ENCODE measurements around the gene GNAO1. TPM values are rescaled to one million over a fixed set of nuclear protein-coding genes. Genes with fewer than 3 reads are reported as not detected.

Gene GNAO1
- total RNA-seq, 1 experiment from 2014 or later: not detected

DNA sequence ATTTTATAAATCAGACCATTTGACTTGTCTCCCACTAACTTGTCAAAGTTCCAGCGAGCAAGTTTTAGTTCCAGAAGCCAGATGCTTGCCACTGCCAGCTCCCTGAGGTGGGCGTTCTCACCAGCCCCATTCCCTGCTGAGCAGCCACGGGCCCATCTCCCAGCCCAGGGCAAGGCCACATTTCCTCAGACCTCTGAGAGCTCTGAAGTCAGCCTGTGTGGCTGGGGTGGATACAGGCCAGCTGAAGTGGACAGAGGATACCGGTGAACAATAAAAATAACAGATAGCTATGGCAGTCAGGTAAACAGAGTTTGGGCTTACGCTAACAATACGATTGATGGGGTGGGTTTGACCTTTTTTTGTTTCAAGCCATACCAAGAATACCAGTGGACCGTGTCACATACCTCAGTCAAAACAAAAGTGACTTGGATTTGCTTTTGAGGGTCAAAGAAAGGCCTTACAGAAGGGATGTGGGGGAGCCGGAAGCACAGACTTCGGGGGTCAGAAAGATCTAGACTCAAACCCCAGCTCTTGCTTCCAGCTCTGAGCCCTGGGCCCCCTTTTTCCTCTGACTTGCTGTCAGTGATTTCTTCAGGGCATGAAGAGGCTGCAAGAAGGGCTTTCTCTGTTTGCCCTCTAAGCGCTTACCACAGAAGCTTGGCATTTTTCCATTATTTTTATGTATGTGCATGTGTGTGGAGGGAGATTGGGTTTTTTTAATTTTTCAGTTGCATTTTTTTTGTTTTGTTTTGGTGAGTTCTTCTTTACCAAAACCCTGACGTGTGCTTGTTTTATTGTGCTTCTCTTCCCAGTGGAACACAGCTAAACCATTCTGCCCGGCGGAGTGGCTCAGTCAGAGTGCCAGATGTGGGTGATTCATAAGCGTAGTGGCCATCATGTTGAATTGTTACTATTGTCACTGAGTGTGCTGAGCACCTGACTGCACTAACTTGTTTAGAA, 109.9 kb downstream of the GNAO1 start:
- in situ Hi-C loops (cut with HindIII; ENCODE audit: low sequenced_read_pairs): no loop called here

DNA sequence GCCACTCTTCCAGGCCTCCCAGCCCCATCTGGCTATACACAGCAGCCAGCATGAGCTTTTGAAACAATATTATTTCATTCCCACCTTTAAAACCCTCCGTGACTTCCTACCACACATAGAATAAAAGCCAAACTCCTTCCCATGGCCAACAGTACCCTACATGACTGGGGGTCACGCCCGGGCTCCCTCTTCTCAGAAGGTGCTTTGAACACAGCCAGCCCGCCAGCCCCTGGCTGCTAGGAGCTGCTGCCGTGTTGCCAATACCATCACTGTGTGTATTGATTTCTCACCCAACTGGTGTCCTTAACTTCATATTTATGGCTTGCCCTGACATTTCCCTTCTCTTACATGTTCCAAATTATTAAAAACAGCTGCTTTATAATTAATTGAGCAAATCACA, 111.2 kb downstream of the GNAO1 start:
- DNase-seq (ENCODE audit: low spot score): no peak
- in situ Hi-C loops (cut with HindIII; ENCODE audit: low sequenced_read_pairs): no loop called here

More for the DNA sequence above, 109.9 kb downstream of the GNAO1 start:
- no peak for DNase-seq (ENCODE audit: low spot score)

DNA sequence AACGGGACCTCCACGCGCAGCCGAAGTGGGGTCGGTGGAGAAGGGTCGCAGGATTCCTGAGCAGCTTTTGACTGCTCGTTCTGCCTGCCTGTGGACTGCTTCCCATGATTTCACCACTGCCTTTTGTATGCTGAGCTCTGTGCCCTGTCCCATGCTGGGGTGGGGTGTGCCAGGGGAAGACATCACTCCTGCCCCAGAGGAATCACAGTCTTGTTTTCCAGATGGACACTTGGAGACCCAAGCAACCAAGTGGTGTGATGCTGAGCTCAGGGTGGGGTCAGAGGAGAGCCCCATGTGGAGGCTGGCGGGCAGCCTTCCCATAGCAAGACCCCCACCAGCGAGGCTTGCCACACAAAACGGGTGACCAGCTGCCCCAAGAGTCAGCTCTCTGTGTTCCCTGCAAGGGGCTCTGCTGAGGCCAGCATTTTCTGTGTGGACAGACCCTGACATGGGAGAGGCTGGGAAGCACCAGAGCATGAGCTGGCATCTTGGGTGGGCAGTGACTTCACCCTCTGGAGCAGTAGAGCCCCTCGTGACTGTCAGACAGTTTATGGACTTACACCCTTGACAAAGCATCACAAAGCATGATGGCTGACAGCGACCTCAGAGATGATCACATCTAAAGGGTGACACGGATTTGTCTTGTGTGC, 111.9 kb downstream of the GNAO1 start:
- no peak for DNase-seq (ENCODE audit: low spot score)
- in situ Hi-C loops (cut with HindIII; ENCODE audit: low sequenced_read_pairs): no loop called here

DNA sequence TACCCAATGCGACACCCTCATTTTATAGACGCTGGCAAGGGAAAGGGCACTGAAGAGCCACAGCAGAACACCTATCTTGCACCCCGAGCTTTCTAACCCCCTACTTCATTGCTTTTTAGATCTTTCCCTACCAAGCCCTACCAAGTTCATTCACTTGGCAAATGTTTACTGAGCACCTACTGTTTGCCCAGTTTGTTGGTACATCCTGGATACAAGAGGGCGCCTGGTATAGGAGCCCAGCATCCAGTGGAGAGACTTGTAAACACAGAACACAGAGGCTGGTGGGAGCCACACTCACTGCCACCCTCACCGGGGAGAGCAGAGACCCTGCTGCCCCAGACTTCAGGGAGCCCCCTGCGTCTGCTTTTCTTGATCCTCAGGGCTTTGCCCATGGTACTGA, 112.6 kb downstream of the GNAO1 start:
- DNase-seq (ENCODE audit: low spot score): no peak

GRCh38 chr16:56305956-56306565, 114.8 kb downstream of the GNAO1 start:
- DNase-seq (ENCODE audit: low spot score): no peak
- in situ Hi-C loops (cut with HindIII; ENCODE audit: low sequenced_read_pairs): no loop called here

More for the DNA sequence above, 112.6 kb downstream of the GNAO1 start:
- in situ Hi-C loops (cut with HindIII; ENCODE audit: low sequenced_read_pairs): no loop called here

- no peak for DNase-seq (ENCODE audit: low spot score)
- in situ Hi-C loops (cut with HindIII; ENCODE audit: low sequenced_read_pairs): no loop called here
Measured at GRCh38 chr16:56306690-56307533, 115.6 kb downstream of the GNAO1 start.

- in situ Hi-C loops (cut with HindIII; ENCODE audit: low sequenced_read_pairs): no loop called here
- DNase-seq (ENCODE audit: low spot score): no peak
Measured at GRCh38 chr16:56307534-56307873, 116.2 kb downstream of the GNAO1 start.

- DNase-seq (ENCODE audit: low spot score): no peak
- in situ Hi-C loops (cut with HindIII; ENCODE audit: low sequenced_read_pairs): no loop called here
Measured at GRCh38 chr16:56309008-56309407, 117.7 kb downstream of the GNAO1 start.

- DNase-seq (ENCODE audit: low spot score): no peak
- in situ Hi-C loops (cut with HindIII; ENCODE audit: low sequenced_read_pairs): no loop called here
Measured at GRCh38 chr16:56310690-56311089, 119.4 kb downstream of the GNAO1 start.

- in situ Hi-C loops (cut with HindIII; ENCODE audit: low sequenced_read_pairs): no loop called here
- no peak for DNase-seq (ENCODE audit: low spot score)
Measured at GRCh38 chr16:56311208-56312027, 120.1 kb downstream of the GNAO1 start.

- in situ Hi-C loops (cut with HindIII; ENCODE audit: low sequenced_read_pairs): no loop called here
- DNase-seq (ENCODE audit: low spot score): no peak
Measured at GRCh38 chr16:56312028-56312300, 120.7 kb downstream of the GNAO1 start.

DNA sequence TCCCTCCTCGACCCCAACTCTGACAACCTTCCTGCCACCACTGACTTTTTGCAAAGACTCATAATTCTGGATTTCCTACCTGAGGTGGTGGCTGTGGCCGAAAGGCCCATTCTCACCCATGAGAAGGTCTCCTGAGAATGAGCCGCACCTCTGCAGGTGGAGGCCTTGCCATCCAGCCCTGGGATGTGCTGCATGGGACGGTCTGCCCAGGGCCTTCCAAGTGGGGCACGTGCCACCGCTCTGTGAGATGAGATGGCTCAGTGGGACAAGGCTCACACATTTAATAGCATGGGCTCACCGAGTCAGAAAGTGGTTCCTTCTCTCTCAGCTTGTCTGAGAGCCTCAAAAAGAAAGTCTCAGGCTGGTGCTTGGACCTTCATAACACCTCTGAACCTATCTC, 121.3 kb downstream of the GNAO1 start:
- in situ Hi-C loops (cut with HindIII; ENCODE audit: low sequenced_read_pairs): no loop called here
- no peak for DNase-seq (ENCODE audit: low spot score)

- in situ Hi-C loops (cut with HindIII; ENCODE audit: low sequenced_read_pairs): no loop called here
- DNase-seq (ENCODE audit: low spot score): no peak
Measured at GRCh38 chr16:56314244-56314850, 123.1 kb downstream of the GNAO1 start.

- in situ Hi-C loops (cut with HindIII; ENCODE audit: low sequenced_read_pairs): no loop called here
Measured at GRCh38 chr16:56315955-56316354, 124.7 kb downstream of the GNAO1 start.

DNA sequence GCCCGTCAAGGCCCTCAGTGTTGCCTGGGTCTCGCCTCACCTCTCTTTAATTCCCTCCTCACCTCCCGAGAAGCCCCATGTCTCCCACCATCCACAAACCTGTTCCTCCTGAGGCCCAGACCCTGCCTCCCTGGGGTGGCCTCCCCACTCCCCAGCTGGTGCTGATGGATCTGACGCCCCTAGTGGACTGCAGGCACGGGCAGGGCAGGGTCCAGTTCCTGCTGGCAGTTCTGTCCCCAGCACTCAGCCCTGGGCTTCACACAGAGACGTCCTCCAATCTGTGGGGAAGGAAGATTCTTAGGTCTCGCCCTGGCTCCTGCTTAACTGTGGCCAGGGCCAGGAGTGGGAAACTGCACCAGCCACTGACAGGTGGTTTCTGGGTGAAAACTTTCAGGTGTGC, 125.3 kb downstream of the GNAO1 start:
- DNase-seq (ENCODE audit: low spot score): no peak
- in situ Hi-C loops (cut with HindIII; ENCODE audit: low sequenced_read_pairs): no loop called here

More at GRCh38 chr16:56315955-56316354, 124.7 kb downstream of the GNAO1 start:
- DNase-seq (ENCODE audit: low spot score): no peak

GRCh38 chr16:56317998-56318826, 126.9 kb downstream of the GNAO1 start:
- DNase-seq (ENCODE audit: low spot score): peak; percentile 89
- in situ Hi-C loops (cut with HindIII; ENCODE audit: low sequenced_read_pairs): no loop called here

DNA sequence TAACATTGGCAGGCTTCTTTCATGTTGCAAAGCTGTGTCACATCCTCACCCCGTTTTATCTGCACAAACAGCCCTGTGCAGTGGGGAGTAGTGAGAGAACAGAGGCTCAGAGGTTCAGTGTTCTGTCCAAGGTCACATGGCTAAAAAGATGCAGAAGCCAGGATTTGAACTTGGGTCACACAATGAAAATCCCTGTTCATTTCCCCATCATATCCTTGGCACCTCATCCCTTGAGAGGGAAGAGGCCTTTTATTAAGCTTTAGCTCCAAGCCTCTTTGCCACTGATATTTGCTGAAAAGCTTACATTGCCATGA, 127.5 kb downstream of the GNAO1 start:
- DNase-seq (ENCODE audit: low spot score): no peak
- in situ Hi-C loops (cut with HindIII; ENCODE audit: low sequenced_read_pairs): no loop called here

- in situ Hi-C loops (cut with HindIII; ENCODE audit: low sequenced_read_pairs): no loop called here
- DNase-seq (ENCODE audit: low spot score): no peak
Measured at GRCh38 chr16:56319376-56319775, 128.1 kb downstream of the GNAO1 start.

Data from G401 (cell line).